ENCODE data around the gene CALHM1.
"Not testable (repeated sequence)": the region's sequence is repeated elsewhere in the genome, so short reads cannot be mapped to it uniquely, and the experiment has no call there.

The CALHM1 gene, protein sequence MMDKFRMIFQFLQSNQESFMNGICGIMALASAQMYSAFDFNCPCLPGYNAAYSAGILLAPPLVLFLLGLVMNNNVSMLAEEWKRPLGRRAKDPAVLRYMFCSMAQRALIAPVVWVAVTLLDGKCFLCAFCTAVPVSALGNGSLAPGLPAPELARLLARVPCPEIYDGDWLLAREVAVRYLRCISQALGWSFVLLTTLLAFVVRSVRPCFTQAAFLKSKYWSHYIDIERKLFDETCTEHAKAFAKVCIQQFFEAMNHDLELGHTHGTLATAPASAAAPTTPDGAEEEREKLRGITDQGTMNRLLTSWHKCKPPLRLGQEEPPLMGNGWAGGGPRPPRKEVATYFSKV

DNA sequence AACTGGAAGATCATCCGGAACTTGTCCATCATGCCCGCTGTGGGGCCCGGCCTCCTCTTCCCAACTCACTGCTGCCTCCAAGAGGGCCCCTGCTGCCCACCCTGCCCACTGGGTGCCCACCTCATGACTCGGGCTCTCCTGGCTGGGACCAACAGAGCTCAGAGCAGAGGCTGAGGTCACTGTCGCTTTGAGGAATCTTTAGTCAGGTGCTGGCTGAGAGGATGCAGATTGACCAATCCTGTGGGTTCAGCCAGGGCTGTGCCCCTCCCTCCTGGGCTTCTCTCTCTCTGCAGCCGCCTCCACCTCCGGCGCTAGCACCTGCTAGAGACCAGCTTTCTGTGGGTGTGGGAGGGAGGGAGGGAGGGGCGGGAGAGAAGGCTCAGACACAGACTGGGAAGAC lies at the start of gene CALHM1:
TSS of gene CALHM1 (minus strand) at position 181 of the 400 bp plus-strand sequence. CDS start at position 32, 149 bp downstream.
- no peak for DNase-seq

DNA sequence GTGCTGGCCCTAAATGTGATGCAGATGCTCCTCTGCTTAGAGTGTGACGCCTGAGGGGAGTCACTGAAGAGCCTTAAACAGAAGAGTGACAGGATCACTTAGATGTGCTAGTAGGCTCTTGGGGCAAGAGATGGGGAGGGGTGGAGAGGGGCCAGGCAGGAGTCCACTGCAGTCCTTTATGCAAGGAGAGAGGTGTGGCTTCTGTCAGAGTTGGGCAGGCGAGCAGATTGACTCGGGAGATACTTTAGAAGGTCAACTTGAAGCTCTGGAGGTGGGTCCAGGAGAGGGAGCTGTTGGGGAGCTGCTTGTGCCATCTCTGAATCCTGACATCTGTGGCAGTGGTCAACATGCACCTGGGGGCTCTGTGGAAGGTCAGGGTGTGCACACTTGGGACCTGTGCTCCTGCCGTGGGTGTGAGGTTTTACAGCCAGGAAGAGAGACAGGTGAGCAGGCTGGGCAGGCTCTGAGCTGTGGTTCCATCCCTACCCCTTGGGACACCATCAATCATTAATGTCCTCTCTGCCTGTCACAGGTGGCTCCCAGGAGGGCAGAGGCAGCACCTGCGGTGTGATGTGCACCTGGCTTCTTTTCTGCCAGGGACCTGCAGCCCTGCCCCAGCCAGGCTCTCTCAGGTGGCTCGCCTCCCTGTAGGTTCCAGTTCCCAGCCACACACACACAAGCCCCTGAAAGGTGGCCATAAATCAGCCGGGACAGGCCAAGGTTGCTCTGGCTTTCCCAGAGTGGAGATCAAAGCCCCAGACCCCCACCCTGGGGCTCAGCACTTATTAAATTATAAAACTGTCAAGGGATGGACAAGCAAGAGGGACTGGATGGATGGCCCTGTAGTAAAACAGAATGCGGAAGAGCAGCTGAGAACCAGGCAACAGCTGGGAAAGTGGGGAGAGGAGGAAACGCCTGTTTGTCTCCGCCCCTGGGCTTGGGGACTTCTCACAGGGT lies 48.8 kb upstream of the CALHM1 start:
- DNase-seq, result no peak

DNA sequence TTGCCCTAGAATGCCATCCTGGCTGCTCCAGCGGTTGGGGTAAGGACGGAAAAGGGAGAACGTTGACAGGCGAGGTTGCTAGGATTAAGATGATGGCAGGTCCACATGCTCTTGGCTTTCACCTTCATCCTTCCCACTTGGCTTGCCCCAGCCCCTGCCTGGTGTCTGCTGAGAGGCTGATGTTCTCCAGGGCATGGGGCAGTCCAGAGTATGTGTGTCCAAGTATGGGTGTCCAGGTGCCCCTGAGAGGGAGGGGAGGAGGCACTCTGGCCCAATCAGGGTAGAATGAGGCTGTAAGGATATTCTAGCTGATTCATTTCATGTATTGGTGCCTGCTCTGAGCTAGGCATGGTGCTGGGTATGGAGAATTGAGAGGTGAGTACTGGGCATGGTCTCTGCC lies 47.4 kb upstream of the CALHM1 start:
- DNase-seq, result no peak

DNA sequence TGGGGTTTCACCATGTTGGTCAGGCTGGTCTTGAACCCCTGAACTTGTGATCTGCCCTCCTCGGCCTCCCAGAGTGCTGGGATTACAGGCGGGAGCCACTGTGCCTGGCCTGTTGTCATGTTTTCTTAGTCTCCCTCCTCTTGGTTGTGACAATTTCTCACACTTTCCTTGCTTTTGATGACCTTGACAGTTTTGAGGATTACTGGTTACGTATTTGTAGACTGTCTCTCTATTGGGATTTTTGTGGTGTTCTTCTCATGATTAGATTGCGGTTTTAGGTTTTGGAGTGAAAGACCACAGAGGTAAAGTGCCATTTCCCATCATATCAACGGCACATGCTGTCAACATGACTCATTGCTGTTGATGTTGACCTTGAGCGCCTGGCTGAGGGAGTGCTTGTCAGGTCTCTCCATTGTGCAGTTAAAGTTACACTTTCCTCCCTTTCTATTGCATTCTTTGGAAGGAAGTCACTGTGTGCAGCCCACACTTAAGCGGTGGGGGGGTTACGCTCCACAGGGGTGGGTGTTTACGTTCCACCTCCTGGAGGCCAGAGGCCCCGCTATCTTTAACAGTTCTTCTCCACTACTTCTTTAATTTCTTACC lies 45.6 kb upstream of the CALHM1 start:
- DNase-seq, result peak; percentile 19 to 31

DNA sequence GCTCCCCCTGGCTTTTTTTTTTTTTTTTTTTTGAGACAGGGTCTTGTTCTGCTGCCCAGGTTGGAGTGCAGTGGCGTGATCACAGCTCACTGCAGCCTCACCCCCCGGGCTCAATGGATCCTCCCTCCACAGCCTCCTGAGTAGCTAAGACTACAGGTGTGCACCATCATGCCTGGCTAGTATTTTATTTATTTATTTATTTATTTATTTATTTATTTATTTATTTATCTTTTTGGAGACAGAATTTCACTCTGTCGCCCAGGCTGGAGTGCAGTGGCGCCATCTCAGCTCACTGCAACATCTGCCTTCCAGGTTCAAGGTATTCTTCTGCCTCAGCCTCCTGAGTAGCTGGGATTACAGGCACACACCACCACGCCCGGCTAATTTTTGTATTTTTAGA lies 45.1 kb upstream of the CALHM1 start:
- not testable (repeated sequence) for DNase-seq

DNA sequence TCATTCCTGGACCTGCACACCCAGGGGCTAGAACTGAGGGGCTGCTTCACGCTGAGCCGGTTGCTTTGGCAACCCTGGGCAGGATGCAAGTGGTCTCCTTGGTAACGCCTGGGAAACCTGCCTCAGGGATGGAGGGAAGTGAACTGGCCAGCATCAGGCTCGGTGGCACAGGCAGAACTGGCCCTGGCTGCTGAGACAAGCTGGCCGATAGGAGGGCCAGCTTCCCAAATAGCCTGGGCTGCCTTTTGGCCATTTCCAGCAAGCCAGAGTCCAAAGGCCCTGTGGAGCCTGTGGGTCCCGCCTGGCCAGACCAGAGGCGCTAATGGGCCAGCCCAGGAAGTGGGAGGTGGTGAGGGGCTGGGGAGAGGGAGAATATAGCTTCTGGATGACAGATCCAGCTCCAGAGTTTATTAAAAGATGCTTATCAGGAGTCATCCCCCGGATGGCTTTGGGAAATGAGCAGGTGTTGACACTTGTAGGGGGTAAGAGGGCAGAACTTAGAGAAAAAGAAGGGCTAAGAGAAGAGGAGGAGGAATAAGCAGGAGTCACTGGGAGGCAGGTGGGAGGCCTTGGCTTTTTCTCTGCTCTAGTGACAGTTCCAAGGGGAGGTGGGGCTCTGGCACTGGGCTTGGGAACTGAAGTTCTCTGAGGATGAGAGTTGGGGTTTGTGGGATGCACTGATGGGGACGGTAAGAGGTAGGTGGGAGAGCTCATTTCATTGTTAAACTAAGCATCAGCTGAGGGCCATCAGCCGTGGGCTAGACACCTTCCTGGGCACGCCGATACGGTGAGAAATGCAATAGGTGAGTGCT lies 44.4 kb upstream of the CALHM1 start:
- DNase-seq, result no peak

DNA sequence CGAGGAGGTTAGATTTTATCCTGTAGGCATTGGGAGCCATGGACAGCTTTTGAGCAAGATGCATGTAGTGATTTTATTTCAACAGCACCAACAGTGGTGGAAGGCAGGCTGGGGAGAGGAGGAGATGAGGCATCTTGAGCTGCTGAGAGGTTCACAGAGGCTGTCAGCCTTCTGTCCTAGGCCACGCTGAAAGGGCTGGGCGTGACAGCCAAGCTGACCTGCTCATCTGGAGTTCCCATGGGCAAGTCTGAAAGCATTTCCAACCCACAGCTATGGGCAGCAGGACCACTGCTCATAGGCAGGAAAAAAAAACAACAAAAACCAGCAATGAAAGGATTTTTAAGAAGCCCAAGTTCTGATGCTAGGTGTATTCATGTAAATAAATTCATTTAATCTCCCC lies 42.5 kb upstream of the CALHM1 start:
- DNase-seq, result no peak

DNA sequence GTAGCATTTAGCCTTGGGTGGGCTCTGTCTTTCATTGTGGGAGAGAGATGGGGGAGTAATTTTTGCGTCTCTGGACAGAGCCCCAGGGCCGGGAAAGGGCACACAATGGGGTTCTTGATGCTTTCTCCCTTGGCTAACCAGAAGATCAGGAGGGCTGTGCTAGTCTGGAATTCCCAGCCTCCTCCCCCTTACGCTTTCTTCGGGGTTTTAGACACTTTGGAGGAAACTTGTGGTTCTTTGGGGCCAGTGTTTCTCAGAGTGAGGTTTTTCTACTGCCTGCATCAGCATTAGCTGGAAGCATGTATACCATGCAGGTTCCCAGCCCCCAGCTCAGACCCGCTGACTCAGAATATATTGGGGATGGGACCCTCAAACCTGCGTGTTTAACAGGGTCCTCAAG lies 41.8 kb upstream of the CALHM1 start:
- no peak for DNase-seq

DNA sequence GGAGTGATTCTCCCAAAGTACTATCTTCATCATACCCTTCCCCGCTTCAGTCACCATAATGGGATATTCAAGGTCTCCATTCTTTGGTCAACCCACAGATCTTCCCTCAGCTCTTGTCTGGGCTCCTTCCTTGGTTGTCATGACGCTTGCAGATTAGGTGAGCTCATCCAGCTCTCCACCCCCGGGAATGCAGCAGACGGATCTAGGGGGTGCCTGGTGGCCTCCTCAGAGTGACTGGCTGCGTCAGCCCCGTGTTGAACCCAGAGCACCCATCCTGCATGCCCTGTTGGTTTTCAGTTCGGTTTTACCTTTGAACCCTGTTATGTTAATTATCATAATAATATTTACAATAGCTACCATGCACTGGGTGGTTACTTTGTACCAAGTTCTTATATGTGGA lies 41.2 kb upstream of the CALHM1 start:
- DNase-seq, result no peak

DNA sequence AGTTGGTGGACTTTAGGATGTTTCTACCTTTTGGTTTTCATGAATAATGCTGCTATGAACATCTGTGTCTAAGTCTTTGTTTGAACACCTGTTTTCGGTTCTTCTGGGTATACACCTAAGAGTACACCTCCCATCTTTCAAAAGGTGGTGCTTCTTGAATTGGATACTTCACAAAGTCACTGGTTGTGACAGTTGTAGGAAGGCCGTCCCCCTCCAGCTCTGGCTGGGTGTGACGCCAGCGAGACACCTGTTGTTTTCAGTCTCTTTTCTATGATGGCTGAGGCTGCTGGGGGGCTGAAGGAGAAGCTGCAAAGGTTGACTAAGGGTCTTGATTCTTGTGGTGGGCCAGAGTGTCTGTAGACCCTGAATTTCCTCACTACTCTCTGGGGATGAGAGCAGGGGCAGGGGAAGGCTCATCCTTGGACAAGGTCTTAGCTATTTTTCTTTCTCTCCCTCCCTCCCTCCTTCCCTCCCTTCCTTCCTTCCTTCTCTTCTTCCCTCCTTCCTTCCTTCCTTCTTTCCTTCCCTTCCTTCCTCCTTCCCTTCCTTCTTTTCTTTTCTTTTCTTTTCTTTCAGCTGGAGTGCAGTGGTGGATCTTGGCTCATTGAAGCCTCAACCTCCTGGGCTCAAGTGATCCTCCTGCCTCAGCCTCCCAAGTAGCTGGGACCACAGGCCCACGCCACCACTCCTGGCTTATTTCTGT lies 40.4 kb upstream of the CALHM1 start:
- no peak for DNase-seq

DNA sequence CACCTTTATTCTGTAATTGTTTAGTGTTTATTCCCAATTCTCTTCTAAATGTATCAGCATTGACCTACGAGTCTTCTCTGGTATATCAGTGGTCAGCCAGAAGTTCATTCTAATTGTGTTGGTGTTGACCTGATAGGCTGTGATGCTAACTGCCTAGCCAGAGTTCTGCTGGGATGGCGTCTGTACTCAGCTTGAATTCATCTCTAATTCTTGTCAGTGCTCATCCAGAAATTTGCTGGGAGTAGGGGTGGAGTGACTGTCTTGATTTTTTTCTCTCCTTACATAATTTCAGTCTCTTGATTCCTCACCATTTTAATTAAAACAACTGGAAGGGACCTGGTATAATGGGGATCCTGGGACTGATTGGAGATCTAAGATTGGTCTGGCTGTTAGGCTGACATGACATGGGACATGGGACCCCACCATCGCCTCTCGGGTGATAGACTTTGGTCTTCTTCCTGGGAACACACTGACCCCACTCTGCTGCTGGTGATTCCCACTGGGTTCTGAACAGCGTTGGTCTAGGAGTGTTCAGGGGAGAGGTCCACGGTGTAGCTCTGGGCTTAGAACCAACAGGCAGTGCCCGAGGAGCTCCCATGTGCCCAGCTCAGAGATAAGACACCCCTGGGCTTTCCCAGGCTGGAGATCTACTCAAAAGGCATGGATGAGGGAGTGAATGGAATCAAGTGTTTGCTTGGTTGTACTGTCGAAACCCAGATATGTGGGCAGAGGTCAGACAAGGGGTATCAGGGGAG lies 38.6 kb upstream of the CALHM1 start:
- DNase-seq, result no peak

DNA sequence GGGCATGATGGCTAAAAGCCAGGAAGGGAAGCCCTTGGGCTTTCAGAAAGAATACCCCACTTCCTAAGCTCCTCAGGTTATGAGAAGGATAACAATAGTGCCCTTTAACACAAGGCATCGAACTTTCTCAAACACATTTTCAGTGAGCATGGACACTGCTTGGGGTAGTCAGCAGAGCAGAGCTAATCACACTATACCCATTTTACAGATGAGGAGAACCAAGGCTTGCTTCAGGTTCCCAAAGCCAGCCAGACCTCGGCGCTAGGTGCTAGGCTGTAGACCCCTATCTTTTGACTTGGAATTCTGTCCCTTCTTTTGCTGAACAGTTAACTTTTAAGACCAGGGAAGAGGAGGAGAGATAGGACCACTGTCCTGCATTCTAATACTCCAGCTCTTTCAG lies 36.6 kb upstream of the CALHM1 start:
- no peak for DNase-seq

DNA sequence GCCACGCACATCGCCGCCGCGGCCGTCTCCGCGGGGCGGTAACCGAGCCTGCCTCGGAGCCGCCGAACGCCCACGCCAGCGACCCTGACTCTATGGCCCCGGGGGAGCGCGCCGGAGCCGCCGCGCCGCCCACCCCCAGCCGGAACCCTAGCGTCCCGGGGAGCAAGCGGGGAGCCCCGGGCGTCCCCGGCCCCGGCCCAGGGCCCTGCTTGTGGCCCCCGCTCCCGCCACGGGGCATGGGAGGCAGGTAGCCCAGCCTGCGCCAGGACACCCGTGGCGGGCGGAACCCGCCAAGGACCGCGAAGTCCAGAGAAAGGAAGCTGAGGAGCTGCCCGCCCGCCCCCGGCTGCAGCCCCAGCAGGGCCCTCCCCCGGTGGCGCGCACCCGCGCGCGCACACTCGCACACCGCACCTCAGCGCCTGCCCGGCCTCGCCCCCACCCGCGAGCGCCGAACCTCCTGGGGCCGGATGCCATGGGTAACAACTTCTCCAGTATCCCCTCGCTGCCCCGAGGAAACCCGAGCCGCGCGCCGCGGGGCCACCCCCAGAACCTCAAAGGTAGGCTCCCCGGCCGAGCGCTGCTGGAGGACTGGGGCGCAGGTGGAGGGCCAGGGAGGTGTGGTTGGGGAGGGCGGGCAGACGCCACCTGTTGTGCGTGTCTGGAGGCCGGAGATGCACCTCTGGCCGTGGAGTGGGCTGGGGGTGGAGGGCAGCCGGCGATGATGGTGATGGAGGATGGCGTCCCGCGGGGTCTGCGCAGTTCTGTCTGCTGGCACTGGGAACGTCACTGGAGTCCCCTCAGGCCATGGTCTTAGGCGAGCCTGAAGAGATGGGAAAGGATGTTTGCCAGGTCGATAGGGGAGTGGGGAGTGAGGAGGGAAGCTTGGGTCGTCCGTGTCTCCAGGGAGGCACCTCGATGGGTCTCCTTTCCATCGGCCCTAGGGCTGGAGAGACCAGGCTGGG lies 35.5 kb upstream of the CALHM1 start:
- DNase-seq, result no peak

DNA sequence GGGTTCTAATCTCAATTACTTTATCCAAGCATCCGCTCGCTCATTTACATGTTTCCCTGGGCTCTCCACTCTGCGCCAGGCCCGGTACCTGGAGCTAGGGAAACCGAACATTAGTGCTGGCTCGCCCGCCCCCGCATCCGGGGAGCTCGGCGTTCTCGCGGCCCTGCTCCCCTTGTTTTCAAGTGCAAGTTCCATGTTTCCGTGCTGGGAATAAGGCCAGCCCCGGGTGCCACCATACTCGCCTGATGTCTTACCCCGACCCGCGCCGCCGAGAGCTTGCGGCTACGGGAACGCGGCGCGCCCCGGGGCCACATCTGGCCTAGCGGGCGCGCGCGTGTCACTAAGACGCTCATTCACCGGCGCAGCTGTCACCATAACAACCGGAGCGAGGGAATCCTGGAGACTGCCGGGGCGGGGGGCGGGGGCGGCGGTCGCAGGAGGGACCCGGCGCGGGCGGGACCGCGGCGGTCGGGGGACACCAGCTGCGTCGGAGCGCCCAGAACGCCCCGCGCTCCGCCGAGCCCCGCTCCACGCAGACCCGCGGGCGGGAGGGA lies 34.7 kb upstream of the CALHM1 start, which contains the start of gene NEURL1:
TSS of gene NEURL1 (plus strand) at position 344 of the 554 bp plus-strand sequence. CDS start 683 bp downstream, outside the sequence.
- peak in 1 of 2 experiments; percentile 5 for DNase-seq

DNA sequence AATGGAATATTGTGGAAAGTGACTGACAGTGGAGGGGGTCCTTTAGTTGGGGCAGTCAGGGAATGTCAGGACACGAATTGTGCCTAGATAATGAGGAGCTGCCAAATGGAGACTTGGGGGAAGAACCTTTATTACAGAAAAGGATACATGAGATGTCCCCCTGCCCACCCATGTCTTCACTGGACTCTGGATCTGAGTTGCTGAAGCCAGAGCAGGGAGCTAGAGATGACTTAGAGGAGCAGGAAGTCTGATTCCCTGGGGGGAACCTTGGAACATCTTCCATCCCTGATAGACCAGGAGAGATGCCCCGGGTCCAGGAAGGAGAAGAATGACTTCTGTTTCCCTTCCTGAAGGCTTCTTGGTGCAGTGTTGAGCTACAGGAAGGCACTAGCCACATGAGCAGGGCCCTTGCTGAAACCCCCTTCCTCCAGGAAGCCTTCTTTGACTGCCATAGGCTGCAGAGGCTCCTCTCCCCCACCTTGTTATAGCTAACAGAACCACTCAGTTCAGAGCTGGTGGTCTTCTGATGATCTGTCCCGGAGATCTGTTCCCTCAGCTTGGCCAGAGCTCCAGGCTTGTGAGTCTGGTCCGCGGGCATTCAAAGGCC lies 34.1 kb upstream of the CALHM1 start:
- DNase-seq, result no peak

DNA sequence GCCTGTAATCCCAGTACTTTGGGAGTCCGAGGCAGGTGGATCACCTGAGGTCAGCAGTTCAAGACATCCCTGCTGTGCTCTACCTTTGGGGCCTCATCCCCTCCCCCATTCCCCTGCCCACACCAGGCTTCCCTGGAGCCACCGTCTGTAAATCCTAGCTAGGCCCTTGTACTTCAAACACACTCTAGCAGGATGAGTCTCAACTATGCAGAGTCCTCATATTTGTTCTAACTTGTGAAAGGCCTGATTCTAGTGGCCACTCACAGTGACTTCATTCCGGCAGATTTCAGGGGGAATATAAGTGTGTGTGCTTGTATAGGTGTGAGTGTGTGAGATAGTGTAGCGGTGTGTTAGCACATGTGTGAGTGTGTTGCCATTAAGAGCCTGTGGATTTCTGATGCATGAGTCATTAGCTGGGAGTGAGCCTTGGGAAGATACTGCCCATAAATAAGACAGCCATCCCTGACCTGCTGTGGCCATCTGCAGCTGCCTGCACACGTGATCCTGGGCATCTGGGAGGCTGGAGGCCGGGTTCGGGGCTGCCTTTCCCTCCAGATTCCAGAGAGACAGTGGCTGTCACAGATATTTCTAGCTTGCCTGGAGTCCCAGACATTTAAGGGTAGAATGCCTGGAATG lies 33.1 kb upstream of the CALHM1 start:
- no peak for DNase-seq

DNA sequence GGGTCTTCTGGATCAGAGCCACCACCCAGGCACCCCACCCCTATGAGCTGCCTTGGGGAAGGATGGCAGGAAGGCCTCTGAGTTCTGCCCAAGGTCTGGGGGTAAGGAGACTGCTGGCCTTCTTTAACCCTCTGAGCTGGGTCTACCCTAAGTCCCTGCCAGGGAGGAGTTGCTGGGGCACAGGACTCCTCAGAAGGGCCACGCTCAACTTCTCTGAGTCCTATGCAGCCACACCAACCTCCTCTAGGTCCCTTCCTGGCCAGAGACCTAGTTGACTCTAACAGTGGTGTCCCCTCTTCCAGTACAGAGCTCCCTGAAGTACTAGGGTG lies 32.2 kb upstream of the CALHM1 start:
- no peak for DNase-seq

DNA sequence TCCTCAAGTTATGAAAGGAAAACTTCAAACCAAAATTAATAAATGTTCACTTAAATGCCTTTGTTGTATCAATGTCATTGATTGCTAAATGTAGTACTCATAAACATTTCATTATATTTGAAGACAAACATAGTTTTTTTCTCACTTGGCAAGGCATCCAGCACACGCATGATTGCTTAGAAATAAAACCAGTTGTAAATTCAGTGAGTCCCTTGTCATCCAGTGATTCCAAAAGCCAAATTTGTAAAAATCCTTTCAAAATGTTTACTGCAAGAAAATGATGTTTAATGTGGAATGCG lies 28.7 kb upstream of the CALHM1 start:
- DNase-seq, result no peak

Data from activated CD4-positive, alpha-beta T cell treated with anti-CD3 and anti-CD28 coated beads, Interleukin-2, amount 50 U/mL, for 4 hours (primary cell).